Activated naive CD4-positive, alpha-beta T cell treated with anti-CD3 and anti-CD28 coated beads for 36 hours (primary cell): Measurements from ENCODE around the gene ANTXR2. TPM values are rescaled to one million over a fixed set of nuclear protein-coding genes. Genes with fewer than 3 reads are reported as not detected.
A peak's percentile ranks its signal among the peaks of the same experiment; 100 is the strongest.

Experiments used
- CTCF ChIA-PET: fragments of 350-600 bp; sonication (Branson Sonifier 250); formaldehyde crosslinking; loops from one replicate; lab custom pipeline; 2021; ENCODE audit warnings: antibody characterized with exemption; lab: Charles Lee
- DNase-seq: peaks from one replicate; pipeline ENCODE4 v3.0.0-alpha.2; 2020
- H3K27ac Mint-ChIP-seq: one replicate; pipeline ENCODE4 v1.8.0; 2021; ENCODE audit warnings: mild to moderate bottlenecking, mixed read lengths
- H3K27me3 Mint-ChIP-seq: one replicate; pipeline ENCODE4 v1.8.0; 2021; ENCODE audit warnings: low read depth, mixed read lengths
- H3K36me3 Mint-ChIP-seq: one replicate; pipeline ENCODE4 v1.8.0; 2021; ENCODE audit warnings: low read depth, mixed read lengths
- H3K4me1 Mint-ChIP-seq: one replicate; pipeline ENCODE4 v1.8.0; 2021; ENCODE audit warnings: low read depth, mixed read lengths
- H3K4me3 Mint-ChIP-seq: one replicate; pipeline ENCODE4 v1.8.0; 2021; ENCODE audit warnings: mild to moderate bottlenecking, moderate library complexity, mixed read lengths
- H3K9me3 Mint-ChIP-seq: one replicate; pipeline ENCODE4 v1.8.0; 2021; ENCODE audit warnings: mixed read lengths
- intact Hi-C: fragments of 100-400 bp; cut with micrococcal nuclease; formaldehyde crosslinking; loops from one replicate; pipeline ENCODE4 v1.15.1; 2023
- total RNA-seq, 2 experiments: library from RNA; stranded (reverse); gene quantifications; one replicate each; pipeline ENCODE4 v1.2.3, GENCODE V29; 2021

The ANTXR2 gene
- total RNA-seq, 2 experiments from 2014 or later = 0.50 to 0.79 TPM

DNA sequence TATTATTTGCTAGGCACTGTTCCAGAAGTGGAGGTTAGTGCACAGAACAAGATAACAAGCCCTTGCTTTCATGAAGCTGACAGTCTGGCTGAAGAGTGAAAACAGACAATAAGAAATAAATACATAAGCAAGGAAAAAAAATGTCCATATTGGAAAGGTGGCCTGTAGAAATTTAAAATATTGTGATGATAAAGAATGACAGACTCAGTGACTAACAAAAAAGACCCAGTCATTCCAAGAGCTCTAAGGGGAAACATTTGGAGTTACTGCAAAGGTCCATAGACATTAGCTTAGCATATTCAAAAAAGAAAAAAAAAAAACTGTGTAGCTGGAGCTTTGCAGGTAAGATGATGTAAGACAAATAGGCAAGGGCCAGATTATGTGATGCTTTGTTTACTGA lies 1.0 kb upstream of the ANTXR2 start:
- H3K4me3 Mint-ChIP-seq = no peak overlapping the region
- no peaks in the 10 kb centered on the region for H3K9me3 Mint-ChIP-seq
- intact Hi-C loops = loop anchor here (2.0 to 10.0 kb wide), 3 partner anchors 1135 to 1419 kb away; partner anchors contain the start of genes BMP2K and PAQR3
- H3K4me1 Mint-ChIP-seq = peaks cover 86% of the 10 kb centered on the region
- peaks cover 2% of the 10 kb centered on the region for H3K27me3 Mint-ChIP-seq
- no peak overlapping the region for H3K27ac Mint-ChIP-seq
- CTCF ChIA-PET = interaction anchor here (0.6 to 0.9 kb wide), 4 partner anchors 30 to 274 kb away, joined by 3 to 5 read pairs (median 4); no protein-coding TSS in a partner anchor
- no peak for DNase-seq
- H3K36me3 Mint-ChIP-seq = no peaks in the 10 kb centered on the region

DNA sequence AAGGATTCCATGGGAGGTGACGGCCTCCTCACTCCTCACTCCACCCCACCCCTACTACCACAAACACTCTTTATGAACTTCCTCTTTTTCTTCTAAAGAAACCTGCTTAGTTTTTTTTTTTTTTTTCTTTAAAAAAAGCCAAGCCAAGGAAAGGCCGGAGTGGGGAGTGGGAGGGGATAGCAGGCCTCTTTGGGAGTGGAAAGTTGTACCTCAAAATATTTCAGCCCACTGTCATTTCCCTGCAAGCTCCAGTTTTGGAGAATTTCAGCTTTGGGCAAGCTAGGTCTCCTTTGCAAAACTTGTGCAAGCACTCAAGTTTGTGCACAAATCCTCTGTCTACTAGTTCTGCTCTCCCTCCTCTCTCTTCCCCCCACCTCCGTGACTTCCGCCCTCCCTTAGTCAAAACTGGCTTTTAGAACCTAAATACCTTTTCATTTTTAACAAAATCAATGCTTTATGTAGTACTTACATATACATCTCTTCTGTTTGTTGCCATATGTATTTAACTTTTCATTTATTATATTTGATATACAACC lies 512 bp upstream of the ANTXR2 start:
- peak; percentile 58 for DNase-seq
- Mint-ChIP-seq H3K9me3 (no peaks in the 10 kb centered on the region), H3K4me3 (peak overlapping the region; percentile 84), H3K27me3 (peaks cover 2% of the 10 kb centered on the region), H3K27ac (peak overlapping the region; percentile 46), H3K4me1 (peaks cover 82% of the 10 kb centered on the region), H3K36me3 (no peaks in the 10 kb centered on the region)
- intact Hi-C loops = loop anchor here (1.0 to 10.0 kb wide), 10 partner anchors 15 to 1419 kb away; partner anchors contain the start of genes BMP2K and PAQR3
- CTCF ChIA-PET = interaction anchor here (0.5 to 1.7 kb wide), 6 partner anchors 14 to 110 kb away, joined by 3 to 5 read pairs (median 4); no protein-coding TSS in a partner anchor

DNA sequence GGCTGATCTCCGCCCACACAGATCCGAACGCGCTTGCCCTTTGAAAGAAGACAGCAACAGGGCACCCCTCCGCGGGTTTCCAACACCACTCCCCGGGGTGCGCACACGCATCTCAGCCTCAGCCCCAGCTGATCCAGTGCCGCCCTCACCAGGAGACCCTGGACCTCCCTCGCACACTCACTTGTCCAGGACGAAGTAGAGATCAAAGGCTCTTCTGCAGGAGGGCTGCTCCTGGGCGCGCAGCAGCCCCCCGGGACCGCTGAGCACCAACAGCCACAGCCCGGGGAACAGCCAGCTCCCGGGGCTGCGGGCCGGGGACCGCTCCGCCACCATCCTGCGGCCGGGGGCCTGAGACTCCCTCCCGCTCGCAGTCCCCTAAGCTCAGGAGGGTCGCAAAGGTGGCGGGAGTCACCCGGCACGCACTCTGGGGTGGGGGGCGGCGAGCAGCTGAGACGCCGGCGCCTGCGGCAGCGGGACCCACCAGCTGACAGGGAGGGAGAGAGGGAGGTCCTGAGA lies 743 bp downstream of the ANTXR2 start:
- H3K4me1 Mint-ChIP-seq = peaks cover 71% of the 10 kb centered on the region
- no peaks in the 10 kb centered on the region for H3K9me3 Mint-ChIP-seq
- peak overlapping the region; percentile 84 for H3K4me3 Mint-ChIP-seq
- DNase-seq = peak; percentile 62
- peaks cover 2% of the 10 kb centered on the region for H3K27me3 Mint-ChIP-seq
- CTCF ChIA-PET = interaction anchor here (0.6 to 1.7 kb wide), 7 partner anchors 12 to 155 kb away, joined by 3 to 5 read pairs (median 4); no protein-coding TSS in a partner anchor
- H3K27ac Mint-ChIP-seq = peak overlapping the region; percentile 82
- peaks cover 4% of the 10 kb centered on the region for H3K36me3 Mint-ChIP-seq
- intact Hi-C loops = loop anchor here (2.0 to 10.0 kb wide), 4 partner anchors 35 to 1417 kb away; partner anchors contain the start of gene BMP2K

DNA sequence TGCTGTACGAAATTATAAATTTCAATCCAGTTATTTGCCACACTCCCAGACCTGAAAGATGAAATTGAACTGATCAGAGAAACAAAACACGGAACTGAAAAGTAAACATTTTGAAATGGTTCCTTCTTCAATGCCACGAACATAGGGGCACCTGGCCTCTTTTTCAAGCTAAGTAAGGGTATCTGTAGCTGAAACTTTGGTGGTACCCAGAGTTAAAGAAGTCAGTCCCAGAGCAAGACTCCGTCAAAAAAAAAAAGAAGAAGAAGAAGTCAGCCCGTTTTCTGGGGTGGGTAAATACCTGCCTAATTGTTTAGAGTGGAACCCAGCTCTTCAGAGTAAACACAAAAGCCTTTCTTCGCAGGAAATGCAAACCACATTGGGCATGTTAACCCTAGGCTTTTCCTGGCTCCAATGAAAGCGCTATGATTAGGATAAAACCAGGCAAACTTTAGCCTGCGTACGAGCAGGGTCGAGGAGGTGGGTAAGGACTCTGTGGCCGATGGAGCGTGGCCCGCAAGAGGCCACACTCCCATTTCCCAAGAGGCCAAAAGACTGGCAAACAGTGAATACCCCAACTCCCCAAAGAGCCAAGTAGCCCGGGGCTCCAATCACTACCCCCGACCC lies 1.3 kb downstream of the ANTXR2 start:
- CTCF ChIA-PET = interaction anchor here (0.6 to 1.7 kb wide), 5 partner anchors 12 to 154 kb away, joined by 3 to 5 read pairs (median 3); no protein-coding TSS in a partner anchor
- peak overlapping the region; percentile 82 for H3K27ac Mint-ChIP-seq
- peaks cover 5% of the 10 kb centered on the region for H3K36me3 Mint-ChIP-seq
- no peaks in the 10 kb centered on the region for H3K9me3 Mint-ChIP-seq
- peaks cover 2% of the 10 kb centered on the region for H3K27me3 Mint-ChIP-seq
- peak overlapping the region; percentile 84 for H3K4me3 Mint-ChIP-seq
- intact Hi-C loops = loop anchor here (2.0 to 10.0 kb wide), 4 partner anchors 35 to 1417 kb away; partner anchors contain the start of gene BMP2K
- peaks cover 69% of the 10 kb centered on the region for H3K4me1 Mint-ChIP-seq
- no peak for DNase-seq

DNA sequence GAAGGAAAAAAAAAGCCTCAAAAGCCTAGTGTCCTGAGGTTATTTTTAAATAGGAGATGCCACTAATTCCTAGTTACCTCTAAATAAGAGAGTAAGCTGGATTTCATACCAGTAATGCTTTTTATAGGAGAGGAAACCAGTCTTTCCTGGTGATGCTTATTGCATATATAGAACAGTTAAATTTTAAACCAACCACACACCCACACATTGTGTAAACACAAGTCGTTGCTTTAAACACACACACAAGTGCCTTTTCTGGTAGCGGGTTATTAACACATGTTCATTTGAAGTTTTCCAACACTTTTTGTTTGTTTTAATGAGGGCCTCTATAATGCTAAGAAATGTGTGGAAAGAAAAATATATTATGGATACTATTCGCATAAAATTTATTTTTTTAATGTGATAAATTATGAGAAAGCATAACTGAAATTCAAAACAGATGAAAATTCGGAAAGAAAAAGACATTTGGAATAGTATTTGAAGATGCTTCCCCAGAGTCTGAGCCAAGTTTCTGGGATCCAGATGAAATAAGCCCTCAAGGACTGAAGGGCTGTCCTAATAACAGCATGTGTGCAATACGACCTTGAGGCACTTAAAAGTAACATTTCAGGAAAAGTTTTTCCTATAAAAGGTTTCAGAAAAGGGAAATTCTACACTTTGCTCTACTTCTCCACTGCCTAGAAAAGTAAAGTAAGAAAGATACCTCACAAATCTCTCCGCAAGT lies 2.0 kb downstream of the ANTXR2 start:
- H3K36me3 Mint-ChIP-seq = peaks cover 7% of the 10 kb centered on the region
- H3K4me1 Mint-ChIP-seq = peaks cover 66% of the 10 kb centered on the region
- CTCF ChIA-PET = interaction anchor here (0.9 to 1.0 kb wide), 2 partner anchors 11 to 154 kb away, joined by 3 to 5 read pairs; no protein-coding TSS in a partner anchor

DNA sequence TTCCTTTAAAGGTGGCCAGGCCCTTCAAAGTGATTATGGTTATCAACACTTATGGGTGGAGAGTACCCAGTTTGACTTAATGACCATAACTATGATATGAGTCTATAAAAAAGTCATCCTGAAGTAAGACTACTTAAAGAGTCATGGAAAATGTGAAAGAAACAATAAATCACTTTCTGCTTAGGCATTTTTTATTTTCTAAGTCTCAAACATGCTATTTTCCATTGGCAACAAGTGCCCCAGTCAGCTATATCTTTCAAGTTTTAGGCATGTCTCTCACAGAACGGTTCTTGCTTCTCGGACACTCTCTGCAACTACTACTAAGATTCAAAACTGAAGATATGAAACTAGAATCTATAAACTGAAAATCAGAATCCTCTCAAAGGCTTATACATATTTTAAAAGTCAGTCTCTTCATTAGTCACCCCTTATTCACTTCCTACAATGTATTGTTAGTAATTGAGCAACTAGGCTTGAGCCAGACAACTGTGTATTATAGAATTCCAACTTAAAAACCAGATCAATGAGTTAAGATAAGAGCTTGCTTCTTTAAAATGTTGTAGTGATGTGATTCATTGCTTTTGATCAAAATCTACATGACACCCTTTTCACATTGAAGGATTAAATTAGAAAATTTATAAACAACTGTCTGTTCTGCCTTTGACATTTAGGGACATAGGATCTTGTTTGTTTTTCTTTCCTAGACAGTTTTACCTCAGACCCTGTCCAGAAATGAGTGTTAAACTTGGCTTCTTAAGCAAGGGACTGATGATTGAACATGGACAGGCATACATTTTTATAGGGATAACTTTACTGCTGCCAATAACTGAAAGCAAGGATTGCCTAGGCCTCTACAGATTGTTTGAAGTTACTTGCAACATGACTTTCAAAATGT lies 2.9 kb downstream of the ANTXR2 start:
- no peak for DNase-seq
- Mint-ChIP-seq H3K36me3 (peaks cover 7% of the 10 kb centered on the region), H3K4me1 (peaks cover 60% of the 10 kb centered on the region), H3K27ac (no peak overlapping the region), H3K9me3 (no peaks in the 10 kb centered on the region), H3K27me3 (peaks cover 2% of the 10 kb centered on the region), H3K4me3 (no peak overlapping the region)
- CTCF ChIA-PET = interaction anchor here (1.3 kb wide), 1 partner anchor 112 kb away, joined by 3 read pairs; no protein-coding TSS in a partner anchor
- intact Hi-C loops = loop anchor here (1.0 to 10.0 kb wide), 3 partner anchors 7 to 1415 kb away; partner anchors contain the start of gene BMP2K

More for the DNA sequence above, 2.0 kb downstream of the ANTXR2 start:
- DNase-seq = no peak
- Mint-ChIP-seq H3K4me3 (peak overlapping the region; percentile 84), H3K27me3 (peaks cover 2% of the 10 kb centered on the region), H3K27ac (no peak overlapping the region), H3K9me3 (no peaks in the 10 kb centered on the region)
- intact Hi-C loops = loop anchor here (10.0 kb wide), 2 partner anchors 1296 to 1416 kb away; partner anchors contain the start of gene BMP2K

DNA sequence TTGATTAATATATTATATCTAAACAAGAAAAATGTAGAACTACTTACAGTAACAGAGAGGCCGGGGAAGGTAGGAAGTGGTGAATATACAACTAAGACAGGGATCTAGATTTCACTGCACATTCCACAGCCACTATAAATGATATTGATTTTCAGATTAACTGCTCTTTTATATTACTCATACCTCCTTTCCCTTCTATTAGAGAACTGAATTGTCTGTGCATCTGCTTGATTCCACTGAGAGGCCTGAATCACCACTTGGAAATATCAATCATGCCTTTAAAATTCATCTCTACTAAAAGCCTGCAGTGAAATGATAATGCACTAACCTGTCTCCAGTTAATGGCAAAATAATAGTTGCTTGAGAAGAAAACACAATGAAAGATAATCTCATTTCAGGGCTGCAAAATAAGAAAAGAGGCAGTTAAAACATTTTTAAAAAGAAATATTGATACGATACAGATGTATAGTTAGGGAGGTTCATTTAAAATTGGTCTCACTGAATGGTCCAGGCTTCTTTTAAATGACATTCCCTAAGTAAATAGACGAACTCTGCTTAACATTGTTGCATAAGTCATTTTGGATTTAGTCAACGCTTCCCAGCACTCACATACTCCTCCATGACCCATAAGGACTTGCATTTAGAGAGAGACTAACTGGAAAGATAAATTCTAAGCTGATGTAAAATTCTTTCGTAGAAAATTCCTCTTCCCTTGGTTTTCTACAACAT lies 3.8 kb downstream of the ANTXR2 start:
- Mint-ChIP-seq H3K27ac (no peak overlapping the region), H3K4me1 (peaks cover 59% of the 10 kb centered on the region), H3K36me3 (peaks cover 7% of the 10 kb centered on the region), H3K4me3 (no peak overlapping the region), H3K9me3 (no peaks in the 10 kb centered on the region), H3K27me3 (no peaks in the 10 kb centered on the region)
- DNase-seq = no peak
- intact Hi-C loops = loop anchor here (1.0 kb wide), 1 partner anchor 8 kb away; no protein-coding TSS in a partner anchor
- CTCF ChIA-PET = interaction anchor here (1.3 kb wide), 1 partner anchor 113 kb away, joined by 3 read pairs; no protein-coding TSS in a partner anchor

DNA sequence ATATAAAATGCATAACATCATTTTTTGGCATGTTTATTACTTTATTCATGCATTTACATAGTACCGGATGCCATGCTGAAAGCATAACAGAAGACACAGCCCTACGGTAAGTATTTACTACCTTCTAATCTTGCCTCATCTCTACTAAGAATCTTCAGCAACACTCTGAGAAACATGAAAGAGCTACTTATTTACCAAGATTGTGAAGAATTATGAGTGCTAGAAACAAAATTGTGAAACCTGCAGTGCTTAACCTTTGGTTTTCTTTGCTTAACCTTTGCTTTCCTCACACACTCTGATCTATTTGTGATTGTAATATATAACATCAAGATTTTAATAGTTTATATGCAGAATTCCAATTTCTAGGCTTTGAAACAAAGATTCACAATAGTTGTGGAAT lies 7.4 kb downstream of the ANTXR2 start:
- peaks cover 40% of the 10 kb centered on the region for H3K4me1 Mint-ChIP-seq
- CTCF ChIA-PET = interaction anchor here (1.5 kb wide), 1 partner anchor 117 kb away, joined by 3 read pairs; no protein-coding TSS in a partner anchor
- no peaks in the 10 kb centered on the region for H3K27me3 Mint-ChIP-seq
- H3K4me3 Mint-ChIP-seq = no peak overlapping the region
- intact Hi-C loops = no loop called here
- H3K27ac Mint-ChIP-seq = no peak overlapping the region
- no peak for DNase-seq
- no peaks in the 10 kb centered on the region for H3K9me3 Mint-ChIP-seq
- peaks cover 7% of the 10 kb centered on the region for H3K36me3 Mint-ChIP-seq

DNA sequence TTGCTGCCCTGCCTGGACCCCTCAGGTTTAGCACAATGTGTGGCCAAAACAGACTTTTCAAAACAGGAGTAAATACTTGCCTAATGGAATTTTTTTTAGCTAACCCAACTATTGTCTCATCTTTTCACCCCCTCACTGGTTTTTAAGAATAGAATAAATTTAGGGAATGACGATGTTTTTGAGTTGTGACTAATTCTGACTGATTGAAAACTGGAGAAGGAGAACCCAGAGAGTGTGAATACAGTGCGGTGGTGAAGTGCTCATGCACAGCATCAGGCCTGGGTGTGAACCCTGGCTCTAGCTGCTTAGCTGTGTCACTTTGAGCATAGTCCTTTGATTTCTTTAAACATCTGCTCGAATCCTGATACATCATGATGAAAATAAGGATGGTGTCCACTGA lies 10.5 kb downstream of the ANTXR2 start:
- Mint-ChIP-seq H3K4me1 (peaks cover 36% of the 10 kb centered on the region), H3K27me3 (no peaks in the 10 kb centered on the region), H3K27ac (no peak overlapping the region), H3K9me3 (no peaks in the 10 kb centered on the region), H3K4me3 (no peak overlapping the region), H3K36me3 (peaks cover 6% of the 10 kb centered on the region)
- peak; percentile 30 for DNase-seq
- intact Hi-C loops = no loop called here
- CTCF ChIA-PET = interaction anchor here (0.7 kb wide), 1 partner anchor 9 kb away, joined by 3 read pairs; no protein-coding TSS in a partner anchor

DNA sequence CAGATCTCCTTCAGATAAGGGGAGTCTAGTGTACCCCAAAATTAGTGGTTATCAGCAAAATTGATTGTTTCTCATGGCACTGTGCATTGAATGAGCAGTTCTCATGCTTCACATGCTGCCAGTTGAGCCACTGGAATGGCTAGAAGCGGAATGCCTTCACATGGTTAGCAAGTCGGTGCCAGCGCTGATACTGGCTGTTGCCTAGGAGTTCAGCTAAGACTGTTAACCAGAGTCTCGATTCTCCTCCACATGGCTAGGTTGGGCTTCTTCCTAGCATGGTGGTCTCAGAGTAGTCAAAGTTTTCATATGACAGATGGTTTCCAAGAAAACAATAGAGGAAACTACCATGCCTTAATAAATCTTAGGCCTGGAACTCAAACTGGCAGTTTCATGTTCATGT lies 12.2 kb downstream of the ANTXR2 start:
- Mint-ChIP-seq H3K27ac (no peak overlapping the region), H3K4me1 (peaks cover 42% of the 10 kb centered on the region), H3K4me3 (no peak overlapping the region), H3K9me3 (no peaks in the 10 kb centered on the region), H3K36me3 (no peaks in the 10 kb centered on the region), H3K27me3 (no peaks in the 10 kb centered on the region)
- CTCF ChIA-PET = interaction anchor here (1.8 kb wide), 1 partner anchor 12 kb away, joined by 5 read pairs; the partner anchor contains the start of gene ANTXR2
- intact Hi-C loops = no loop called here
- no peak for DNase-seq
